IPS-18c (cell line): ENCODE results near the gene CLDN16.

ENCODE experiments used
- H3K4me3 ChIP-seq: 2 replicates; pipeline ENCODE4 v1.7.0; 2013; ENCODE audit warnings: low read depth, mild to moderate bottlenecking, low read length, moderate library complexity; ENCODE audit not compliant: insufficient read depth
- H3K9me3 ChIP-seq: one replicate; pipeline ENCODE4 v1.6.1; 2013; ENCODE audit warnings: mild to moderate bottlenecking, low read length, moderate library complexity; ENCODE audit not compliant: control insufficient read depth, insufficient read depth

The CLDN16 gene

DNA sequence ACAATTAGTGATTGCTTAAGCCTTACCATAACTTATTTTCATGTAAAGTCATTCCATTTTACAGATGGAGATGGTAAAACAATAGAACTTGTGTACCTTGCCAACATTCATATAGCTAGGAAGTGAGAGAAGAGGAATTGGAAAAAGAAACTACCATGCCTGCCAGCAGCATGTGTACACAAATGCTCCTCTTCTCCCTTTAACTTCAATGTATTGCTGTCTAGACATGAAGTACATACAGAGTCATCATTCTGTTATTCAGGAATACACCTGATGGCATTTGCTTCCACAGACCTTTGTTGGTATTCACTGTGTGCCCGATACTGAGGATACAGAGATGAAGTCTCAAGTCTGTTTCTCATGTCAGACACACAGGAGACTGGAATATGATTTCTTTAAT, 68.8 kb downstream of the CLDN16 start:
- no peak overlapping the region for H3K4me3 ChIP-seq
- H3K9me3 ChIP-seq, result no peaks in the 10 kb centered on the region

GRCh38 chr3:190458040-190458439, 70.1 kb downstream of the CLDN16 start:
- H3K4me3 ChIP-seq, result no peak overlapping the region
- no peaks in the 10 kb centered on the region for H3K9me3 ChIP-seq
